Ammon's horn (tissue), 1 donor: ENCODE measurements around the gene CDKN2D.
"Not testable (repeated sequence)": the region's sequence is repeated elsewhere in the genome, so short reads cannot be mapped to it uniquely, and the experiment has no call there.

Experiments
- DNase-seq: peaks from one replicate; pipeline ENCODE4 v3.0.0-alpha.2; 2016; ENCODE audit warnings: low spot score

CDKN2D gene

DNA sequence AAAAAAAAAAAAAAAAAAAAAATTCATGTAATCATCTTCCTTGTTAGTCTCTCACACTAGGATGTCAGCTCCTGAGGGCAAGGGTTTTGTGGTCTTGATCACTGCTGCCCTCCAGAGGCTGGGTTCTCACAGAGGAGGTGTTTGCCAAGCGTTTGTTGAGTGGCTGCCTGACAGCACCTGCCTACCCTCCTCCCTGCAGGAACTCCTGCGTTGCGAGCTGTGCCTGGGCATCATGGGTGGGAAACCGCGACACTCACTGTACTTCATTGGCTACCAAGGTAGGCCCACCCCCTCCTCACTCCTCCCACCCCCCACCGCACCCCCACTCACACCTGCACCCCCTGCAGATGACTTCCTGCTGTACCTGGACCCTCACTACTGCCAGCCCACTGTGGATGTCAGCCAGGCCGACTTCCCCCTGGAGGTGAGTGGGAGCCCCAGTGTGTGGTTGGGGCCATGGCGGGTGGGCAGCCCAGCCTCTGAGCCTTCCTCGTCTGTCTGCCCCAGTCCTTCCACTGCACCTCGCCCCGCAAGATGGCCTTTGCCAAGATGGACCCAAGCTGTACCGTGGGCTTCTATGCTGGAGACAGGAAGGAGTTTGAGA lies 17.0 kb downstream of the CDKN2D start:
- no peak for DNase-seq

DNA sequence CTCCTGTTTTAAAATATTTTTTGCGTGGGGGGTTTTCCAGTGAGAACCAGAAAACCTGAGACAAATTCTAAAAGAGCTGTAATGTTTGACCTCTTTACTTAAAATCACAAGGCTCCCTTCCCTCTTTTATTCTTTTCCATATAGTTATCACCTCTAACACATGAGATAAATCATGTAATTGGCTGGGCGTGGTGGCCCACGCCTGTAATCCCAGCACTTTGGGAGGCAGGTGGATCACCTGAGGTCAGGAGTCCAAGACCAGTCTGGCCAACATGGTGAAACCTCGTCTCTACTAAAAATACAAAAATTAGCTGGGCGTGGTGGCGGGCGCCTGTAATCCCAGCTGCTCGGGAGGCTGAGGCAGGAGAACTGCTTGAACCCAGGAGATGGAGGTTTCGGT lies 17.8 kb downstream of the CDKN2D start:
- not testable (repeated sequence) for DNase-seq

DNA sequence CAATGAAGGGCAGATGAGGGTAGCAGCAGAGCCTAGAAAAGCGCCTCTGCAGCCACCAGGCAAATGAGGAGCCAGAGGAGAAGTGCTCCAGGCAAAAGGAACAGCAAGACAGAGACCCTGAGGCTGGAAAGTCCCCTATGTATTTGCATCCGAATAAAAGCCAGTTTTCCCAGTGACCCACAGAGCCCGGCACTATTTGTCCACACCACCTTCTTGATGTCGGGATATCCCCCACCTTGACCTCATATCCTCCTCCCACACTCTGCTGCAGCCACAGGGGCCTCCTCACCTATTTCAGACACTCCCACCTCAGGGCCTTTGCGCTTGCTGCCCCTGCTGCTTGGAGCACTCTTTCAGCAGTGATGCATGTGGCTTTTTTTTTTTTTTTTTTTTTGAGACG lies 18.4 kb downstream of the CDKN2D start:
- DNase-seq = no peak

DNA sequence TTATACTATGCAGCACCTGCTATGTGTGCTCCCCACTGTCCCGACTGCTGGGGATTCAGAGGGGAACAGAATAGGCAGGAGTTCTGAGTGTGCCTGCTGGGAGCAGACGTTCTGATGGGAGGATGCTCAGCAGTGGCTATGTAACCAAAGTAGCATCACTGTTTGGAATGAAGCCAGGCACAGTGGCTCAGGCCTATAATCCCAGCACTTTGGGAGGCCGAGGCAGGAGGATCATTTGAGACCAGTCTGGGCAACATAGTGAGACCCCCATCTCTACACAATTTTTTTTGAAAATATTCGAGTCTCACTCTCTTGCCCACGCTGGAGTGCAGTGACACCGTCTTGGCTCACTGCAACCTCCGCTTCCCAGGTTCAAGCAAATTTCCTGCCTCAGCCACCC lies 19.0 kb downstream of the CDKN2D start:
- DNase-seq = no peak

DNA sequence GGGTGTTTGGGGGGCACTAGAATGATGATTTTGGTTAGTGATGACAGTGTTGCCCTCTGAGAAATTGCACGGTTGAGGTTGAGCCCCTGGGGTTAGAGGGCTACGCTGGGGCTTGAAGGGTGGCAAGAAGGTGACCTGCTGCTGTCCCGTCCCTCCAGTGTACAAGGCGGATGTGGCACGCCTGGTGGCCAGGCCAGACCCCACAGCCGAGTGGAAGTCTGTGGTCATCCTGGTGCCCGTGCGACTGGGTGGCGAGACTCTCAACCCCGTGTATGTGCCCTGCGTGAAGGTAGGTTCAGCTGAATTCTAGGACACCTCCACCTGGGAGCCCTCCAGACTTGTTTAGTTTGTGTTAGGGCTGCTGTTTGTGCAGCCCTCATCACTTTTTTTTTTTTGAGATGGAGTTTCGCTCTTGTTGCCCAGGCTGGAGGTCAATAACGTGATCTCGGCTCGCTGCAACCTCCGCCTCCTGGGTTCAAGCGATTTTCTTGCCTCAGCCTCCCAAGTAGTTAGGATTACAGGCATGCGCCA lies 20.0 kb downstream of the CDKN2D start:
- DNase-seq = no peak

DNA sequence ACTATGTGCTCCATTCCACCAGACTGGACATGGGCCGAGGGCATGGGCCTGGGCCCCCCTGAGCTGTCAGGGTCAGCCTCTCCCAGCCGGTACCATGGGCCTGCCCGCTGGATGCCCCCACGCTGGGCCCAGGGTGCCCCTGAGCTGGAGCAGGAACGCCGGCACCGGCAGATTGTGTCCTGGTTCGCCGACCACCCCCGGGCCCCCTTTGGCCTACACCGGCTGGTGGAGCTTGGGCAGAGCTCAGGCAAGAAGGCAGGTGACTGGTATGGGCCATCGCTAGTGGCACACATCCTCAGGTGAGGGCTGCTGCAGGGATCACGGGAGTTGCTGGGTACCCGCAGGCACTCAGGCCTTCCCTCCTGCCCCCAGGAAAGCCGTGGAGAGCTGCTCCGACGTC lies 22.0 kb downstream of the CDKN2D start:
- no peak for DNase-seq

DNA sequence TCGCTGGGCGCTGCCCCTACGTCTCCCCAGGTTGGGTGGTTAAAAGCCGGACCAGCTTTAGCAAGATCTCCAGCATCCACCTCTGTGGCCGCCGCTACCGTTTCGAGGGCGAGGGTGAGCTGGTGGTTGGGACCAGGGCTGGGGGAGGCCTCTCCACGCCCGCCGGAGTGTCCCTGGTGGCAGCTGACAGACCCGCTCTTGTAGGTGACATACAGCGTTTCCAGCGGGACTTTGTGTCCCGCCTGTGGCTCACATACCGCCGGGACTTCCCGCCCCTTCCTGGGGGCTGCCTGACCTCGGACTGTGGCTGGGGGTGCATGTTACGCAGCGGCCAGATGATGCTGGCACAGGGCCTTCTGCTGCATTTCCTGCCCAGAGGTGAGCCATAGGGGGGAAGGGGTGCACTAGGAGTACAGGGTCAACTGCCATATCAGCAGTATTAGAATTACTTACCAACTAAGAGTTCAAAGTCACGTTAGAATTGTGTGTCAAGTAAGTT lies 24.0 kb downstream of the CDKN2D start:
- no peak for DNase-seq

DNA sequence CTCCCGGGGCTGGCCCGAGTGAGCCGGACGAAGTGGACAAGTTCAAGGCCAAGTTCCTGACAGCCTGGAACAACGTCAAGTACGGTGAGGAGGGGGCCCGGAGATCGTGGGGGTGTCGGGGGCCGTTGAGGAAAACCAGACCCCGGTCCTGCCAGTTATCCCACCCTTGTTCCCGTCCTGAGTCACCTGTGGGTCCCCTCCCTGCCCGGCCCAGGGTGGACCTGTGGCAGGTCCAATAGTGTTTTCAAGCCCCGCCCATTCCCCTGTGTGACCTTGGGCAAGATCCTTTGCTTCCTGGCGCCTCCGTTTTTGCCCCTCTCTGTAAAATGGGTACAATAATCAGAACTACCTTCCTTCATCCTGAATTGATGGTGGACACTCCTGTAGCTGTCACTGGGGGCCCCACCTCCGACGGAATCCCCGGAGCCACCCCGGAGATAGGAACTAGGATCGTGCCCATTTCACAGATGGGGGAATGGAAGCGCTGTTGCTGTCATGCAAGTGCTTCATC lies 24.5 kb downstream of the CDKN2D start:
- no peak for DNase-seq

DNA sequence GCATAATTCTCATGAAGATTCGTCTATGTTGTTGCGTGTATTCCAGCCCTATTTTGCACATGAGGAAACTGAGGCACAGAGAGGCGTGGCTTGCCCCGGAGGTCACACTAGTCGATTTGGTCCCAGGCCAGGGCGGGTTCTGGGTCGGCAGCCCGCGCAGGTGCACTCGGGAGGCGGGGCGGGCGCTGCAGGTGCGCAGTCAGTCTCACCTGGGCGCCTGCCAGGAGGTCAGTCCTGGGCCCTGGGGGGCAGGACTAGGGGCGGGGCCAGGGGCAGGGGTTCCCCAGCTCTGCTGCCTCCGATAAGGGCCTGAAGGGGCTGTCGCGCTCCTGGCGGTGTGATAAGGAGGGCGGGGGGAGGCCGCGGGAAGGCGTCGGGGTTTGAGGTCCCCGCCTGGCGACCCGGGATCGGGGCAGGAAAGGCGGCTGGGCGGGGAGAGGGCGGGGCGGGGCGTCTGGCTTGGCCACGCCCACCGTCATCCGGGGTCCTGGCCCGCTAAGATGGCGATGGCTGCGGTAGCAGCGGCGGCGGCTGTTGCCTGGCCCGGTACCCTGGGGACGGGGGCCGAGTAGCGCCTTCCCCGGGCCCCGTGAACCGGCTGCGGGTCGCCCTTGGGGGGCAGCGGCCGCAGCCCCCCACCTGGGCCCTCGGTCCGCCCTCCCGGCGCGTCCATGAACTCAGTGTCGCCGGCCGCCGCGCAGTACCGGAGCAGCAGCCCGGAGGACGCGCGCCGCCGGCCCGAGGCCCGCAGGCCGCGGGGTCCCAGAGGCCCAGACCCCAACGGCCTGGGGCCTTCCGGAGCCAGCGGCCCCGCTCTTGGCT lies 25.1 kb downstream of the CDKN2D start, which contains the start of gene ATG4D:
Gene ATG4D (plus strand): TSS at position 485 of the 822 bp plus-strand sequence. CDS start 187 bp downstream, at position 672.
- peak; percentile 83 for DNase-seq

DNA sequence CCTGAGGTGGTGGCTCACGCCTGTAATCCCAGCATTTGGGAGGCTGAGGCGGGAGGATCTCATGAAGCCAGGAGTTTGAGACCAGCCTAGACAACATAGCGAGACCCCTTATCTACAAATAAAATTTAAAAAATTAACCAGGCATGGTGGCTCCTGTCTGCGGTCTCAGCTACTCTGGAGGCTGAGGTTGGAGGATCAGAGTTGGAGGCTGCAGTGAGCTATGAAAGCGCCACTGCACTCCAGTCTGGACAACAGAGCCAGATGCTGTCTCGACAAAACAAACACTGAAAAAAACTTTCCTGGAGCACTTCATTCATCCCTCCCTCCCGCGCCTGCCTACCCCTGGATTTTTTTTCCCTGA lies 25.7 kb downstream of the CDKN2D start:
- no peak for DNase-seq

DNA sequence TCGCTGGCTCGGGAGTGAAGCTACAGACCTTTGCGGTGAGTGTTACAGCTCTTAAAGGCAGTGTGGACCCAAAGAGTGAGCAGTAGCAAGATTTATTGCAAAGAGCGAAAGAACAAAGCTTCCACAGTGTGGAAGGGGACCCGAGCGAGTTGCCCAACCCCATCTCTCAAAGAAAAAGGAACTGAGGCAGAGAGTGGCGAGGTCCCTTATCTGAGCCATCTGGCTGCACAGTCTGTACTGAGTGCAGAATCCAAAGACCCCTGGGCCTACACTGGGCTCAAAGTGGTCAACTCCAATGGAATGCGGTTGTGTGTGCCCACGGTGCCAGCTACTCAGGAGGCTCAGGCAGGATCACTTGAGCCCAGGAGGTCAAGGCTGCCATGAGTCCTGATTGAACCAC lies 29.8 kb downstream of the CDKN2D start:
- DNase-seq = not testable (repeated sequence)

DNA sequence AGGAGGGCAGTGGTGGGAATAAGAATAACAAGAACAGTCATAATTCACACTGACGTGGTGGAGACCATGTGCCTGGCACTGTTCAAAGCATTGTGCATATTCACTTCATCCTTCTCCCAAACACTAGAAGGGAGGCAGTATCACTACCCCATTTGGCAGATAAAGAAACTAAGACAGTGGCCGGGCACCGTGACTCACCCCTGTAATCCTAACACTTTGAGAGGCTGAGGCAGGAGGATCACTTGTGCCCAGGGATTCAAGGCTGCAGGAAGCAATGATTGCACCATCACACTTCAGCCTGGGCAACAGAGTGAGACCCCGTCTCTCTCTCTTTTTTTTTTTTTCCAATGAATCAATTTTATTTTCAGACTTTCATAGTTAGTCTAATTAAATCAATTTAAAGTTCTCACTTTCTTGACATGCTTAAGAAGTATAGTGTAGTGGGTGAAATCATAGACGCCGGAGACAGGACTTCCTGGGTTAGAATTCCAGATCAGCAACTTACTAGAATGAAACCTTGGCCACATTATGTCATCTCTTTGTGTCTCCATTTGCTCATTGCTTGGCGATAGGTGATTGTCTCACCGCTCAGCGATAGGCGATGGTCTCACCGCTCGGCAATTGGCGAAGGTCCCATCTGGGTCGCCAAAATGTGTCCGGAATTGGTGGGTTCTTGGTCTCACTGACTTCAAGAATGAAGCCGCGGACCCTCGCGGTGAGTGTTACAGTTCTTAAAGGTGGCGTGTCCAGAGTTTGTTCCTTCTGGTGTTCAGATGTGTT lies 30.4 kb downstream of the CDKN2D start:
- DNase-seq = no peak

DNA sequence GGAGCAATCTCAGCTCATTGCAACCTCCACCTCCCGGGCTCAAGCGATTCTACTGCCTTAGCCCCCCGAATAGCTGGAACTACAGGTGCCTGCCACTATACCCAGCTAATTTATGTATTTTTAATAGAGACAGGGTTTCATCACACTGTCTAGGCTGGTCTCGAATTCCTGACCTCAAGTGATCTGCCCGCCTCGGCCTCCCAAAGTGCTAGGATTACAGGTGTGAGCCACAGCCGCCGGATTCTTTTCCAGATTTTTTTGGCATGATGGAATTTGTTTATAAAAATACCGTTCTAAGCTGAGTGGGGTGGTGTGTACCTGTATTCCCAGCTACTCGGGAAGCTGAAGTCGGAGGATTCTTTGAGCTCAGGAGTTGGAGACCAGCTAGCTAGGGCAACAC lies 31.1 kb downstream of the CDKN2D start:
- no peak for DNase-seq

DNA sequence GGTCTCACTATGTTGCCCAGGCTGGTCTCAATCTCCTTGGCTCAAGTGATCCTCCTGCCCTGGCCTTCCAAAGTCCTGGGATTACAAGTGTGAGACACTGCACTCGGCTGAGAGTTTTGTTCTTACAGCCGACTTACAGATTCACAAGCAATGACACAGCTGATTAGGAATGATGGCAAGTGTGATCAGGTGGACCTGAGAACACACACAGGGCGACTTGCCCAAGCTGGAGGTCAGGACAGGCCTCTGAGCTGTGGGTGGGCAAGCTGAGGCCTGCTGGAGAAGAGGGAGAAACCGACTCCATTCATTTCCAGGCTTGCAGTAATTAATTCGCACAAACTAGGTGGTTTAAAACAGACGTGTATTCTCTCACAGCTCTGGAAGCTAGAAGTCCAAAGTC lies 33.2 kb downstream of the CDKN2D start:
- no peak for DNase-seq

DNA sequence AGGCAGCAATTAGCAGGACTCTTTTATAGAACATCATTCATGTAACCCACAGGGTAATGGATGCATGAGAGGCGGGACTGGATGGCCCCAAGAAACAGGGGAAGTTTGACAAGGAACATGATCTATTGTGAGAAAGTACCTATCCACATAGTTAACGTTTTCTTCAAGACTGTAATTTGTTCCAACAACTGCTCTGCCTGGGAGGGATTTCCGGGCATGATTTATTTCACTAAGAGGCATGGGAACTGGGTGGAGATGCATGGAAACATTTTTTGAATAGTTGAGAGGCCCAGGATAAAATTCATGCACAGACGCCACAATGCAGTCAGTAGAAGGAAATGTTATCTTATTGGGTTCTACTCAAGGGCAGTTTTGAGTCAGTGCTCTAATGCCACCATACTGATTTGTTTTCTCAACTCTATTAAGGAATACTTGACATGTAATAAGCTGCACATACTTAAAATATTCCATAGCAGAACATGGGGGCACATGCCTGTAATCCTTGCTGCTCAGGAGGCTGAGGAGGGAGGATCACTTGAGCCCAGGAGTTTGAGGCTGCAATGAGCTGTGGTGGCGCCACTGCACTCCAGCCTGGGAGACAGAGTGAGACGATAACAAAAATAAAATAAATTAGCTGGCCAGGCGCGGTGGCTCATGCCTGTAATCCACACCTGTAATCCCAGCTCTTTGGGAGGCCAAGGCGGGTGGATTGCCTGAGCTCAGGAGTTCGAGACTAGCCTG lies 35.0 kb downstream of the CDKN2D start:
- DNase-seq = no peak

DNA sequence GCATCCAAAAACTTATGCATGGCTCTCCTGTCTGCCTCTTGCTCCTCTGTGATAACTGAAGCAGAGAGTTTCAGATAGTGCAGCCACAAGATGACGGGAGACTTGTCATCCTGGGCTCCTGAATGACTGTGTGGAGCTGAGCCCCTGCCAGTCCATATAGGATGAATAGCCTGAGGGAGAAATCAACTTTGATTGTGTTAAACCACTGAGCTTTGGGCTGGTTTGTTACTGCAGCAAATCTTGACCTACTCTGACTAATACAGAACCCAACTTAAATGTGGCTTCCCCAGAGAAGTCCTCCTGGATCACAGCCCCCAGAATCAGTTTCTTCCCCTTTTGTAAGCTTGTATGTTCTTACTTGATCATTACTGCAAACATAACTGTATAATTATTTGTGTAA lies 36.3 kb downstream of the CDKN2D start:
- no peak for DNase-seq

DNA sequence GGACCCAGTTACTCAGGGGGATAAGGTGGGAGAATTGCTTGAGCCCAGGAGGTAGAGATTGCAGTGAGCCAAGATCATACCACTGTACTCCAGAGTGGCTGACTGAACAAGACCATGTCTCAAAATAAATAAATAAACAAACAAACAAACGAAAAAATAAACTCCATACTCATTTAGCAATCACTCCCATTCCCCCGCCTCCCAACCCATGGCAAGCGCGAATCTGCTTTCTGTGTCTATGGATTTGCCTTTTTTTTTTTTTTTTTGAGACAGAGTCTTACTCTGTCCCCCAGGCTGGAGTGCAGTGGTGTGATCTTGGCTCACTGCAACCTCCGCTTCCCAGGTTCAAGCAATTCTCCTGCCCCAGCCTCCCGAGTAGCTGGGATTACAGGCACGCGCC lies 41.9 kb downstream of the CDKN2D start:
- DNase-seq = not testable (repeated sequence)

DNA sequence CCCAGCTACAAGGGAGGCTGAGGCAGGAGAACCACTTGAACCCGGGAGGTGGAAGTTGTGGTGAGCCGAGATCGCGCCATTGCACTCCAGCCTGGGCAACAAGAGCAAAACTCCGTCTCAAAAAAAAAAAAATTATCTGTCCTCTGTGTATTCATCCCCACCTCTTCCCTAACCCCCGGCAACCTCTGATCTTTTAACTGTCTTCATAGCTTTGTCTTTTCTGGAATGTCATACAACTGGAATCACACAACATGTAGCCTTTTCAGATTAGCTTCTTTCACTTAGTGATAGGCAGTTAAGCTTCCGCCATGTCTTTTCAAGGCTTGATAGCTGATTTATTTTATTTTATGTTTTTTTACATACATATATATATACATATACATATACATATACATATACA lies 43.1 kb downstream of the CDKN2D start:
- DNase-seq = no peak

DNA sequence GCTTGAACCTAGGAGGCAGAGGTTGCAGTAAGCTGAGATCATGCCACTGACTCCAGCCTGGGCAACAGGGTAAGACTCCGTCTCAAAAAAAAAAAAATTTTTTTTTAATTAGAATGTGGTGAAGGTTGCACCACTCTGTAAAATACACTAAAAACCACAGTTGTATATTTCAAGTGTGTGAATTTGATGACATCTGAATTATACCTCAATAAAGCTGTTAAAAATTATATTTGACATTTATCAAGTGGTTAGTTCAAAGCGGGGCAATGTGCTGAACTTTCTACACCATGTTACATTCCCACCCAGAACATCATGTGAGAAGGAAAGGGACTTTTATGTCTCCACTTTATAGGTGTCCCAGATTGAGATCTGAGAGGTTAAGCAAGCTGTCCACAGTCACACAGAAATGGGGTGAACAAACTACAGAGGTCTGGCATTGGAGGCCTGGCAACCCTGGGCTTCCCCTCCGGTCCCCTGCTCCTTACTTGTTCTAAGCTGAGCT lies 45.6 kb downstream of the CDKN2D start:
- DNase-seq = no peak

DNA sequence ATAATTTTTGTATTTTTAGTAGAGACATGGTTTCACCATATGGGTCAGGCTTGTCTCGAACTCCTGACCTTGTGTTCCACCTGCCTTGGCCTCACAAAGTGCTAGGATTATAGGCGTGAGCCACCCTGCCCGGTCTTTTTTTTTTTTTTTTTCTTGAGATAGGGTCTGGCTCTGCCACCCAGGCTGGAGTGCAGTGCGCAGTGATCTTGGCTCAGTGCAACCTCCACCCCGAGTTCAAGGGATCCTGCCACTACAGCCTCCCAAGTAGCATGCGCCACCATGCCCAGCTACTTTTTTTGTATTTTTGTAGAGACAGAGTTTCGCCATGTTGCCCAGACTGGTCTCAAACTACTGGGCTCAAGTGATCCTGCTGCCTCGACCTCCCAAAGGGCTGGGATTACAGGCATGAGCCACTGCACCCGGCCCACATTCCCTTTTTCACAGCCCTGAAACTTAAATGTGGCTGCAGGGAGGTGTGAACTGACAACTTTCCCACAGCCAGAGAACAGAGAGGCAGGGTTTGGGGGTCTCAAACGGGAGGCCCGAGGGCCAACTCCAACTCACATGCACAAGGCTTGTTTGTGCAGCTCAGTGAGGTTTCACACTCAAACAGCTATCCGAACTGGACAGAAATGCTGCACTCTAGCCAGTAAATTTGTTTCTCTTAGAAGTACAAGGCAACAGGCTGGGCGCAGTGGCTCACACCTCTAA lies 47.2 kb downstream of the CDKN2D start:
- DNase-seq = no peak
